ENCODE results near the gene AGXT2. TPM values are rescaled to one million over a fixed set of nuclear protein-coding genes. Genes with fewer than 3 reads are reported as not detected.

The AGXT2 gene
- total and polyA plus RNA-seq, 2 of the 13 experiments (the other 11 are each of a cell fraction or from before 2014, with no cell fraction given), result 0.04 to 0.13 TPM

DNA sequence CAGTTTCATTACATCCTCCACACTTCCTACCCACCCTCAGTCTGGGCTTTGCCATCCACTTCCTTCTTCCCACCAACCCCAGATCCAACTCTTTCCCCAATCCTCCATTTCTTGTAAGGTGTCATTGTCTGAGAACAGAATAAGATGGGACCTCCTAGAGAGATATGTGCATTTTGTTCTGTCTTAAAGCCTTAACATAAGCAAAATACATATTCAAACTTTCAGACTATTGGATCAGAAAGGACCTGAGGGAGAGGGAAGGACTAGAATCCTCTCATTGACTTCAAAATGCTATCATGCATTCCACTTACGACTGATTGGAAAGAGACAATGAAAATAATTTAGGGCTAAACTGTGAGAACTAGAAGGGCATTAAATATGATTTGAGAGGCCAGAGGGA is 43.0 kb downstream of the AGXT2 start:
- Histone ChIP-seq H3K4me3 (replicated peaks in 1 of 3; ENCODE audit: insufficient read depth in 1 of 3, low read depth in 2 of 3, low read length in 3 of 3) (no peak overlapping the region), H3K27ac (ENCODE audit: extremely low read length, insufficient read depth, low read length) (no peak overlapping the region), H3K79me2 (ENCODE audit: insufficient read depth, low read length) (no peaks in the 10 kb centered on the region), H3K4me1 (ENCODE audit: insufficient read depth, low read length) (no peaks in the 10 kb centered on the region), H3K9ac (ENCODE audit: insufficient read depth, low read depth, low read length) (no peak overlapping the region), H2AFZ (ENCODE audit: low read length) (no peak overlapping the region), H3K9me3 (ENCODE audit: low read length) (no peaks in the 10 kb centered on the region), H3K36me3 (replicated peaks in 1 of 2; ENCODE audit: control insufficient read depth in 1 of 2, insufficient read depth in 2 of 2, low read length in 2 of 2) (no peaks in the 10 kb centered on the region), H3K27me3 (ENCODE audit: control insufficient read depth in 1 of 2, insufficient read depth in 2 of 2, low read length in 2 of 2) (no peaks in the 10 kb centered on the region), H4K20me1 (ENCODE audit: insufficient read depth, low read length) (no peaks in the 10 kb centered on the region), H3K4me2 (ENCODE audit: low read depth, low read length) (no peak overlapping the region)
- WGBS (ENCODE audit: low lambda C conversion rate), result 89% methylated on average over 1 of the region's 1 CpG
- no peak for DNase-seq (ENCODE audit: low spot score)
- in situ Hi-C loops (cut with HindIII; ENCODE audit: extremely low pct_ligation_motif_present, low pct_unique_long_range_greater_than_20kb), result loop anchor here (10.0 kb wide), 1 partner anchor 520 kb away; no protein-coding TSS in a partner anchor
- FAIRE-seq, result no peak
- intact Hi-C loops (cut with micrococcal nuclease; ENCODE audit: unreplicated experiment), result loop anchor here (5.0 kb wide), 1 partner anchor 532 kb away; no protein-coding TSS in a partner anchor
- ATAC-seq, result no peak
- TF ChIP-seq NAIF1 (CRISPR knock-in tag; IDR thresholded peaks at IDR 0.05; ENCODE audit: borderline replicate concordance), result no peak
- ChIA-PET CTCF (ENCODE audit: low intra/inter-chr PET ratio, low total read pairs) (no interaction called here), POLR2A (no interaction called here)
- no TSS peak for BruUV-seq (replicated peaks)

GRCh38 chr5:35004200-35004599 is 43.5 kb downstream of the AGXT2 start:
- intact Hi-C loops (cut with micrococcal nuclease; ENCODE audit: unreplicated experiment), result loop anchor here (5.0 kb wide), 1 partner anchor 532 kb away; no protein-coding TSS in a partner anchor
- Histone ChIP-seq H3K9me3 (ENCODE audit: low read length) (no peaks in the 10 kb centered on the region), H3K4me2 (ENCODE audit: low read depth, low read length) (no peak overlapping the region), H3K79me2 (ENCODE audit: insufficient read depth, low read length) (no peaks in the 10 kb centered on the region), H2AFZ (ENCODE audit: low read length) (no peak overlapping the region), H3K27ac (ENCODE audit: extremely low read length, insufficient read depth, low read length) (no peak overlapping the region), H3K4me1 (ENCODE audit: insufficient read depth, low read length) (no peaks in the 10 kb centered on the region), H4K20me1 (ENCODE audit: insufficient read depth, low read length) (no peaks in the 10 kb centered on the region), H3K9ac (ENCODE audit: insufficient read depth, low read depth, low read length) (no peak overlapping the region), H3K4me3 (replicated peaks in 1 of 3; ENCODE audit: insufficient read depth in 1 of 3, low read depth in 2 of 3, low read length in 3 of 3) (no peak overlapping the region), H3K36me3 (replicated peaks in 1 of 2; ENCODE audit: control insufficient read depth in 1 of 2, insufficient read depth in 2 of 2, low read length in 2 of 2) (no peaks in the 10 kb centered on the region), H3K27me3 (ENCODE audit: control insufficient read depth in 1 of 2, insufficient read depth in 2 of 2, low read length in 2 of 2) (no peaks in the 10 kb centered on the region)
- FAIRE-seq (no peak), DNase-seq (ENCODE audit: low spot score) (no peak), ATAC-seq (no peak)
- in situ Hi-C loops (cut with HindIII; ENCODE audit: extremely low pct_ligation_motif_present, low pct_unique_long_range_greater_than_20kb), result loop anchor here (10.0 kb wide), 1 partner anchor 519 kb away; no protein-coding TSS in a partner anchor
- ChIA-PET CTCF (ENCODE audit: low intra/inter-chr PET ratio, low total read pairs) (interaction anchor here (3.0 kb wide), 1 partner anchor 47 kb away, joined by 24 read pairs; no protein-coding TSS in a partner anchor), POLR2A (no interaction called here)
- WGBS (ENCODE audit: low lambda C conversion rate), result 54% methylated on average over 5 of the region's 5 CpGs
- no TSS peak for BruUV-seq (replicated peaks)
- TF ChIP-seq HDAC6 (IDR thresholded peaks at IDR 0.05; ENCODE audit: low read depth, low read length) (no peak), NR2F2 (IDR thresholded peaks at IDR 0.05; ENCODE audit: borderline replicate concordance, low read depth) (no peak), U2AF1 (optimal IDR thresholded peaks at IDR 0.05; ENCODE audit: low read depth, low read length) (no peak), ZFY (CRISPR knock-in tag; IDR thresholded peaks at IDR 0.05) (no peak), NFATC3 (CRISPR knock-in tag; IDR thresholded peaks at IDR 0.05) (no peak), ZNF143 (CRISPR knock-in tag; IDR thresholded peaks at IDR 0.05) (no peak), MED13 (CRISPR knock-in tag; IDR thresholded peaks at IDR 0.05) (no peak), TRAFD1 (CRISPR knock-in tag; IDR thresholded peaks at IDR 0.05; ENCODE audit: borderline replicate concordance) (no peak), PAXIP1 (CRISPR knock-in tag; conservative IDR thresholded peaks at IDR 0.05) (no peak), FOXO1 (CRISPR knock-in tag; IDR thresholded peaks at IDR 0.05) (no peak)
- TF ChIP-seq, protein P1, sequence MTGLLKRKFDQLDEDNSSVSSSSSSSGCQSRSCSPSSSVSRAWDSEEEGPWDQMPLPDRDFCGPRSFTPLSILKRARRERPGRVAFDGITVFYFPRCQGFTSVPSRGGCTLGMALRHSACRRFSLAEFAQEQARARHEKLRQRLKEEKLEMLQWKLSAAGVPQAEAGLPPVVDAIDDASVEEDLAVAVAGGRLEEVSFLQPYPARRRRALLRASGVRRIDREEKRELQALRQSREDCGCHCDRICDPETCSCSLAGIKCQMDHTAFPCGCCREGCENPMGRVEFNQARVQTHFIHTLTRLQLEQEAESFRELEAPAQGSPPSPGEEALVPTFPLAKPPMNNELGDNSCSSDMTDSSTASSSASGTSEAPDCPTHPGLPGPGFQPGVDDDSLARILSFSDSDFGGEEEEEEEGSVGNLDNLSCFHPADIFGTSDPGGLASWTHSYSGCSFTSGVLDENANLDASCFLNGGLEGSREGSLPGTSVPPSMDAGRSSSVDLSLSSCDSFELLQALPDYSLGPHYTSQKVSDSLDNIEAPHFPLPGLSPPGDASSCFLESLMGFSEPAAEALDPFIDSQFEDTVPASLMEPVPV (CRISPR knock-in tag; IDR thresholded peaks at IDR 0.05), result no peak
